Heart left ventricle (tissue), 16 donors: Measurements from ENCODE around the gene MYOZ2. TPM values are rescaled to one million over a fixed set of nuclear protein-coding genes. Genes with fewer than 3 reads are reported as not detected.
"Not testable (repeated sequence)": the region's sequence is repeated elsewhere in the genome, so short reads cannot be mapped to it uniquely, and the experiment has no call there.

Experiments
- ATAC-seq, 4 donors: fragments of 200-7000 bp; cut with Tn5 transposase; one replicate each; pipeline ENCODE4 v1.9.1; 2020 to 2022; ENCODE audit warnings: moderate library complexity in 4 of 4, mild to moderate bottlenecking in 3 of 4, moderate number of reproducible peaks in 1 of 4
- DNase-seq, 5 donors: peaks; one replicate each; pipeline ENCODE4 v3.0.0-alpha.2; 2020
- H3K27ac ChIP-seq, 12 donors: fragments of 200-600 bp; sonication (generic) in 4 of 12; one replicate each; pipeline versions ENCODE4 v1.5.0 to v1.8.0; 2016 to 2022; ENCODE audit warnings: mild to moderate bottlenecking in 2 of 12
- H3K27me3 ChIP-seq, 9 donors: fragments of 200-600 bp; sonication (generic) in 2 of 9; one replicate each; pipeline versions ENCODE4 v1.5.1 to v1.8.0; 2016 to 2022; ENCODE audit warnings: mild to moderate bottlenecking in 3 of 9
- H3K36me3 ChIP-seq, 9 donors: fragments of 200-600 bp; sonication (generic) in 2 of 9; one replicate each; pipeline versions ENCODE4 v1.5.0 to v1.8.0; 2018 to 2022; ENCODE audit warnings: mild to moderate bottlenecking in 2 of 9
- H3K4me1 ChIP-seq, 12 donors: fragments of 200-600 bp; sonication (generic) in 4 of 12; one replicate each; pipeline versions ENCODE4 v1.5.0 to v1.8.0; 2016 to 2022; ENCODE audit warnings: mild to moderate bottlenecking in 3 of 12
- H3K4me3 ChIP-seq, 12 donors: fragments of 200-600 bp; sonication (generic) in 4 of 12; one replicate each; pipeline versions ENCODE4 v1.5.0 to v1.8.0; 2017 to 2022; ENCODE audit warnings: mild to moderate bottlenecking in 9 of 12, moderate library complexity in 4 of 12
- H3K9me3 ChIP-seq, 12 donors: fragments of 200-600 bp; sonication (generic) in 4 of 12; one replicate each; pipeline versions ENCODE4 v1.5.0 to v1.8.0; 2016 to 2022; ENCODE audit warnings: mild to moderate bottlenecking in 1 of 12
- POLR2A ChIP-seq, 2 donors: fragments of 450-650 bp; IDR thresholded peaks; one replicate each; pipeline ENCODE4 v1.6.1; 2017; ENCODE audit warnings: antibody characterized with exemption in 2 of 2, mild to moderate bottlenecking in 2 of 2, moderate library complexity in 2 of 2
- WGBS, 4 donors: extraction: QIAGEN DNeasy Blood & Tissue Kit in 2 of 4; methylation state at CpG; one replicate each; pipeline versions ENCODE4 v1.1.5 to v1.1.7; 2013 to 2018; 5-methylcytosine and 5-hydroxymethylcytosine counted together
- intact Hi-C, 10 donors: fragments of 100-400 bp; cut with DNase I; formaldehyde crosslinking; loops; one replicate each; pipeline versions ENCODE4 v1.11.1 to v1.14.2; 2022
- polyA plus RNA-seq, 2 donors: library from polyadenylated mRNA; stranded (reverse); fragments of 200-250 nt; gene quantifications; one replicate each; pipeline ENCODE4 v1.2.3, GENCODE V29; 2013
- total RNA-seq, 9 donors: library from RNA; depleted of rRNA in 2 of 9; stranded (reverse); fragments of >200 nt in 2 of 9; fragmentation: NEBNext Ultra II Directional in 3 of 9; extraction: Animal tissue kit (Norgen Biotek cat#: 25700) in 3 of 9; gene quantifications; one replicate each; pipeline versions ENCODE4 v1.1.0 to v1.2.4, GENCODE V29; 2016 to 2023
- TF ChIP-seq, protein P1 (sequence below), 12 donors: fragments of 200-600 bp; sonication (generic) in 4 of 12; IDR thresholded peaks; one replicate each; pipeline versions ENCODE4 v1.5.0 to v1.8.0; 2018 to 2022; ENCODE audit warnings: antibody characterized with exemption in 12 of 12, mild to moderate bottlenecking in 5 of 12
- donor health status: ischemic (EF 13 %, LVEDD 7.1; RV severe dilation, severe dysfunction).
- donor health status: healthy with polysubstance abuse.
- donor health status: DM: no; HTN: yes; CAD: no.
- donor health status: DM: no; HTN: no; CAD: no.
- donor health status: ischemic (EF 25% LVEDD 6.9; RV normal size, moderate dysfunction).
- donor health status: ischemic (EF 25% LVEDD 5.7; RV mildly dilated, moderate dysfunction).
- donor health status: healthy.
- donor health status: DM: yes; HTN: yes; CAD: no.
- donor health status: ischemic (EF 35%, LVEDD 5.7; RV mildly dilated, moderate dysfunction).
- donor health status: nonischemic (EF 11% LVEDD 7.7; RV severe dilation, severe dysfunction).
- donor health status: DM: yes; HTN: yes; CAD: no.
- donor health status: PGD.
- donor health status: ischemic (EF 29% LVEDD 5.4; RV normal size, mild dysfunction).
- donor health status: nonischemic (EF 23%, LVEDD 6.1; RV moderate dilation, normal function).

MYOZ2 gene
- total and polyA plus RNA-seq, 11 donors, result 466 to 1,072 (median 872) TPM

DNA sequence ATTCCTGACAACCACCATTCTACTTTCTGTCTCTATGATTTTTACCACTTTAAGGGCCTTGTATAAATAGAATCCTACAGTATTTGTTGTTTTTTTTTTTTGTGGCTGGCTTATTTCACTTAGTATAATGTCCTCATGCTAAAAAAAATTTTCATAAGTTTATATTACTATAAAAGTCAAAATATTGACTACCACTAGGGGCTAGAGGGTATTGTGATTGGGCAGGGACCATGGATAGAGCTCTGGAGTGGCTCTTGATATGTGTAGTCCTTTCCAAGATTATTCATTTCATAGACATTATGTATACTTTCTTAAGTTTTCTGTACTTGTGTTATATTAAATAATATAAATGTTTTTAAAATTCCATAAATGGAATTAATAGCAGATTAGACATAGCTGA is 34.6 kb downstream of the MYOZ2 start:
- ATAC-seq, result no peak
- H3K9me3 ChIP-seq, result no peaks in the 10 kb centered on the region
- no peak overlapping the region for H3K4me3 ChIP-seq
- no peaks in the 10 kb centered on the region for H3K27me3 ChIP-seq
- peaks cover 0 to 89% (median 8%) of the 10 kb centered on the region in 9 donors for H3K36me3 ChIP-seq
- H3K27ac ChIP-seq, result no peak overlapping the region
- no peak for TF ChIP-seq POLR2A (IDR thresholded peaks at IDR 0.05)
- TF ChIP-seq, protein P1, sequence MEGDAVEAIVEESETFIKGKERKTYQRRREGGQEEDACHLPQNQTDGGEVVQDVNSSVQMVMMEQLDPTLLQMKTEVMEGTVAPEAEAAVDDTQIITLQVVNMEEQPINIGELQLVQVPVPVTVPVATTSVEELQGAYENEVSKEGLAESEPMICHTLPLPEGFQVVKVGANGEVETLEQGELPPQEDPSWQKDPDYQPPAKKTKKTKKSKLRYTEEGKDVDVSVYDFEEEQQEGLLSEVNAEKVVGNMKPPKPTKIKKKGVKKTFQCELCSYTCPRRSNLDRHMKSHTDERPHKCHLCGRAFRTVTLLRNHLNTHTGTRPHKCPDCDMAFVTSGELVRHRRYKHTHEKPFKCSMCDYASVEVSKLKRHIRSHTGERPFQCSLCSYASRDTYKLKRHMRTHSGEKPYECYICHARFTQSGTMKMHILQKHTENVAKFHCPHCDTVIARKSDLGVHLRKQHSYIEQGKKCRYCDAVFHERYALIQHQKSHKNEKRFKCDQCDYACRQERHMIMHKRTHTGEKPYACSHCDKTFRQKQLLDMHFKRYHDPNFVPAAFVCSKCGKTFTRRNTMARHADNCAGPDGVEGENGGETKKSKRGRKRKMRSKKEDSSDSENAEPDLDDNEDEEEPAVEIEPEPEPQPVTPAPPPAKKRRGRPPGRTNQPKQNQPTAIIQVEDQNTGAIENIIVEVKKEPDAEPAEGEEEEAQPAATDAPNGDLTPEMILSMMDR (IDR thresholded peaks at IDR 0.05), result peak in 3 of 12 donors; percentile 4 to 13 (median 12)
- peaks cover 0 to 3% (median 0%) of the 10 kb centered on the region in 12 donors for H3K4me1 ChIP-seq
- no peak for DNase-seq
- intact Hi-C loops, result no loop called here

DNA sequence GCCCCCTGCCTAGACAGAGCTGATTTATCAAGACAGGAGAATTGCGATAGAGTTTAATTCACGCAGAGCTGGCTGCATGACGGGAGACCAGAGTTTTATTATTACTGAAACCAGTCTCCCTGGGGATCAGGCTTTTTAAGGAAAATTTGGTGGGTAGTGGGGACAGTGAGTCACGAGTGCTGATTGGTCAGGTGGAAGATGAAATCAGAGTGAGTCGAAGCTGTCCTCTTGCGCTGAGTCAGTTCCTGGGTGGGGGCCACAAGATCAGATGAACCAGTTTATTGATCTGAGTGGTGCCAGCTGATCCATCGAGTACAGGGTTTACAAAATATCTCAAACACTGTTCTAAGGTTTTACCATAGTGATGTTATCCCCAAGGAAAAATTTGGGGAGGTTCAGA is 36.6 kb downstream of the MYOZ2 start:
- intact Hi-C loops, result no loop called here
- Histone ChIP-seq H3K27ac (peak overlapping the region in 2 of 12 donors; percentile 8 to 15), H3K27me3 (no peaks in the 10 kb centered on the region), H3K36me3 (peaks cover 0 to 80% (median 0%) of the 10 kb centered on the region in 9 donors), H3K4me3 (no peak overlapping the region), H3K9me3 (no peaks in the 10 kb centered on the region), H3K4me1 (no peaks in the 10 kb centered on the region)
- no peak for DNase-seq
- 83 to 92% (median 85%) methylated on average over 7 of the region's 7 CpGs for WGBS, 4 donors
- peak in 2 of 4 donors; percentile 3 to 4 for ATAC-seq
- TF ChIP-seq POLR2A (IDR thresholded peaks at IDR 0.05), result no peak
- TF ChIP-seq, protein P1 (IDR thresholded peaks at IDR 0.05), result no peak

DNA sequence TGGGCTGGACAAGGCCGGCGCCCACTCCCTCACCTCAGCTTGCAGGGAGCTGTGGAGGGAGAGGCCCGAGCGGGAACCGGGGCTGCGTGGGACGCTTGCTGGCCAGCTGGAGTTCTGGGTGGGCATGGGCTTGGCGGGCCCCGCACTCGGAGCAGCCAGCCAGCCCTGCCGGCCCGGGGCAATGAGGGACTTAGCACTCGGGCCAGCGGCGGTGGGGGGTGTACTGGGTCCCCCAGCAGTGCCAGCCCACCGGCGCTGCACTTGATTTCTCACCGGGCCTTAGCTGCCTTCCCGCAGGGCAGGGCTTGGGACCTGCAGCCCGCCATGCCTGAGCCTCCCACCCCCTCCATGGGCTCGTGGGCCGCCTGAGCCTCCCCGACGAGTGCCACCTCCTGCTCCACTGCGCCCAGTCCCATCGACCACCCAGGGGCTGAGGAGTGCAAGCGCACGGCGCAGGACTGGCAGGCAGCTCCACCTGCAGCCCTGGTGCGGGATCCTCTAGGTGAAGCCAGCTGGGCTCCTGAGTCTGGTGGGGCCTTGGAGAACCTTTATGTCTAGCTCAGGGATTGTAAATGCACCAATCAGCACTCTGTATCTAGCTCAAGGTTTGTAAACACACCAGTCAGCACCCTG is 38.2 kb downstream of the MYOZ2 start:
- DNase-seq, intact Hi-C loops, H3K27ac ChIP-seq, H3K4me1 ChIP-seq, H3K4me3 ChIP-seq, H3K9me3 ChIP-seq, ATAC-seq, H3K27me3 ChIP-seq: not testable (repeated sequence)
- H3K36me3 ChIP-seq, result peaks cover 0 to 79% (median 0%) of the 10 kb centered on the region in 9 donors
- 91 to 96% (median 93%) methylated on average over 20 to 30 of the region's 30 CpGs for WGBS, 4 donors

DNA sequence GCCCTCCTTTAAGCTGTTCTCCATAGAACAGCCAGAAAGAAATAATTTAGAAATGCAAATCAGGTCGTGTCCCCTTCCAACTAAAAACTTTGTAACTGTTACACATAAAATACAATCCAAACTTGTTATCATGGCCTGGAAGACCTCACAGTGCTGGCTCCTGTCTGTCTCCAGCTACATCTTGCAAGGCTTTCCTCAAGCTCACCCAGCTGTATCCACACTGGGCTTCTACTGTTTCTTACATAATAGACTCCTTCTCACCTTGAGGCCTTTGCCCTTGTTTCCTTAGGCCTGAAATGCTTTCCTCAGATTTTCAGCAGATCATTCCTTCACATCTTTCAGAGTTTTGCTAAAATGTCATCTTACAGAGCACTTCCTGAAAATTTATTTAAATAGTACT is 43.4 kb downstream of the MYOZ2 start:
- no peaks in the 10 kb centered on the region for H3K27me3 ChIP-seq
- H3K9me3 ChIP-seq, result no peaks in the 10 kb centered on the region
- 34 to 63% (median 44%) methylated on average over 1 of the region's 1 CpG for WGBS, 4 donors
- peaks cover 0 to 34% (median 0%) of the 10 kb centered on the region in 9 donors for H3K36me3 ChIP-seq
- peak overlapping the region in 3 of 12 donors; percentile 5 to 29 (median 9) for H3K27ac ChIP-seq
- no peak for DNase-seq
- peaks cover 0 to 21% (median 0%) of the 10 kb centered on the region in 12 donors for H3K4me1 ChIP-seq
- TF ChIP-seq, protein P1 (IDR thresholded peaks at IDR 0.05), result no peak
- no peak for TF ChIP-seq POLR2A (IDR thresholded peaks at IDR 0.05)
- H3K4me3 ChIP-seq, result no peak overlapping the region
- ATAC-seq, result peak in 3 of 4 donors; percentile 23 to 47 (median 36)
- intact Hi-C loops, result loop anchor here in 2 of 10 donors (5.0 kb wide), 1 partner anchor 33 kb away; the partner anchor contains the start of gene USP53 (in 2 of the 2)
